IMR-90 (cell line): ENCODE results near the gene TNFRSF18.

ENCODE experiments used
- CEBPB ChIP-seq: IDR thresholded peaks from 2 replicates; pipeline ENCODE4 v1.6.1; 2012; ENCODE audit warnings: low read depth, low read length, improper control_type of control experiment
- FOS ChIP-seq: fragments of 150-350 bp; IDR thresholded peaks from 2 replicates; pipeline ENCODE4 v1.6.1; 2016; ENCODE audit warnings: low read depth, low read length
- MAZ ChIP-seq: IDR thresholded peaks from 2 replicates; pipeline ENCODE4 v1.6.1; 2012; ENCODE audit warnings: low read depth, mild to moderate bottlenecking, low read length, improper control_type of control experiment, moderate library complexity, borderline replicate concordance
- MXI1 ChIP-seq: IDR thresholded peaks from 2 replicates; pipeline ENCODE4 v1.6.1; 2012; ENCODE audit warnings: low read depth, mild to moderate bottlenecking, low read length, moderate library complexity, borderline replicate concordance
- NFE2L2 ChIP-seq: fragments of 150-350 bp; IDR thresholded peaks from 2 replicates; pipeline ENCODE4 v1.6.1; 2016; ENCODE audit warnings: low read depth, mild to moderate bottlenecking, low read length
- POLR2A ChIP-seq: IDR thresholded peaks from 2 replicates; pipeline ENCODE4 v1.6.1; 2012; ENCODE audit warnings: mild to moderate bottlenecking, low read depth, low read length
- RAD21 ChIP-seq: IDR thresholded peaks from 2 replicates; pipeline ENCODE4 v1.6.1; 2012; ENCODE audit warnings: low read length, improper control_type of control experiment
- RCOR1 ChIP-seq: IDR thresholded peaks from 2 replicates; pipeline ENCODE4 v1.6.1; 2012; ENCODE audit warnings: mild to moderate bottlenecking, low read length, improper control_type of control experiment; ENCODE audit not compliant: insufficient replicate concordance
- RFX5 ChIP-seq: IDR thresholded peaks from 2 replicates; pipeline ENCODE4 v1.8.0; 2012; ENCODE audit warnings: low read depth, mild to moderate bottlenecking, low read length, moderate library complexity
- SMC3 ChIP-seq: fragments of 150-350 bp; IDR thresholded peaks from 2 replicates; pipeline ENCODE4 v1.6.1; 2016; ENCODE audit warnings: low read depth, mild to moderate bottlenecking, antibody characterized with exemption, low read length, moderate library complexity
- TF ChIP-seq, protein P1 (sequence below): conservative IDR thresholded peaks from 2 replicates; pipeline ENCODE4 v1.5.1; 2012; ENCODE audit warnings: mild to moderate bottlenecking, low read depth, low read length, improper control_type of control experiment

DNA sequence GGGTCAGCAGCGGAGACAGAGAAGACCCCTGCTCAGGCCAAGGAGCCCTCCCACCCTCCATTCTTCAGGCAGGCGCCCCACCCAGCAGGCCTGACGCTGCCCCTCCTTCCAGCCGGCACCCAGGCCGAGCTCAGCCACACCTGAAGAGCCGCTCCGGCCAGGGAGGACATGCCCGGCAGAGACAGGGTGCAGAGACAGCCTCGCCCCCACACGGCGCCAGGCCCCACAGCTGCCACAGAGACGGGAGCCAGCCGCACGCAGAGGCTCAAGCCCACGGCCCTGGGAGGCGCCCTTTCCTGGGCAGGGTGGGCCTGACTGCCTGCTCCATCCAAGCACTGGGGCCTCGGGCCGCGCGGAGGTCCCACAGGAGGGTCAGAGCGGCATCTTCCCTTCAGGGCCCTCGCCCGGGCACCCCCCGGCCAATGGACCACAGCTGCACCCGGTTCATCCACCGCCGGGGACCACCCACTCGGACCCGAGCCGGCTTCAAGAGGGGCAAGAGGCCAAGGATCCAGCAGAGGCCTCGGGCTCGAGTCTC, 27.5 kb downstream of the TNFRSF18 start:
- no peak for TF ChIP-seq RAD21
- no peak for TF ChIP-seq FOS
- TF ChIP-seq POLR2A = no peak
- TF ChIP-seq NFE2L2 = no peak
- TF ChIP-seq, protein P1, sequence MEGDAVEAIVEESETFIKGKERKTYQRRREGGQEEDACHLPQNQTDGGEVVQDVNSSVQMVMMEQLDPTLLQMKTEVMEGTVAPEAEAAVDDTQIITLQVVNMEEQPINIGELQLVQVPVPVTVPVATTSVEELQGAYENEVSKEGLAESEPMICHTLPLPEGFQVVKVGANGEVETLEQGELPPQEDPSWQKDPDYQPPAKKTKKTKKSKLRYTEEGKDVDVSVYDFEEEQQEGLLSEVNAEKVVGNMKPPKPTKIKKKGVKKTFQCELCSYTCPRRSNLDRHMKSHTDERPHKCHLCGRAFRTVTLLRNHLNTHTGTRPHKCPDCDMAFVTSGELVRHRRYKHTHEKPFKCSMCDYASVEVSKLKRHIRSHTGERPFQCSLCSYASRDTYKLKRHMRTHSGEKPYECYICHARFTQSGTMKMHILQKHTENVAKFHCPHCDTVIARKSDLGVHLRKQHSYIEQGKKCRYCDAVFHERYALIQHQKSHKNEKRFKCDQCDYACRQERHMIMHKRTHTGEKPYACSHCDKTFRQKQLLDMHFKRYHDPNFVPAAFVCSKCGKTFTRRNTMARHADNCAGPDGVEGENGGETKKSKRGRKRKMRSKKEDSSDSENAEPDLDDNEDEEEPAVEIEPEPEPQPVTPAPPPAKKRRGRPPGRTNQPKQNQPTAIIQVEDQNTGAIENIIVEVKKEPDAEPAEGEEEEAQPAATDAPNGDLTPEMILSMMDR = no peak
- no peak for TF ChIP-seq CEBPB
- TF ChIP-seq SMC3 = no peak
- no peak for TF ChIP-seq MAZ
- TF ChIP-seq RFX5 = no peak
- no peak for TF ChIP-seq MXI1
- TF ChIP-seq RCOR1 = no peak
